ENCODE results near the gene STK32C.

Gene STK32C

GRCh38 chr10:132208462-132209050, 99.2 kb downstream of the STK32C start:
- DNase-seq (ENCODE audit: low read depth) = no peak

- DNase-seq (ENCODE audit: low read depth) = no peak
These were observed 100.0 kb downstream of the STK32C start for GRCh38 chr10:132207536-132208461.

- DNase-seq (ENCODE audit: low read depth) = no peak
These were observed 100.8 kb downstream of the STK32C start for GRCh38 chr10:132206806-132207535.

- DNase-seq (ENCODE audit: low read depth) = no peak
These were observed 101.4 kb downstream of the STK32C start for GRCh38 chr10:132206377-132206745.

- DNase-seq (ENCODE audit: low read depth) = no peak
These were observed 101.9 kb downstream of the STK32C start for GRCh38 chr10:132205650-132206376.

- DNase-seq (ENCODE audit: low read depth) = no peak
These were observed 102.8 kb downstream of the STK32C start for GRCh38 chr10:132204781-132205473.

GRCh38 chr10:132204078-132204780, 103.5 kb downstream of the STK32C start:
- DNase-seq (ENCODE audit: low read depth) = no peak

- DNase-seq (ENCODE audit: low read depth) = no peak
These were observed 104.3 kb downstream of the STK32C start for GRCh38 chr10:132203256-132204077.

GRCh38 chr10:132202070-132202970, 105.4 kb downstream of the STK32C start:
- DNase-seq (ENCODE audit: low read depth) = no peak

- no peak for DNase-seq (ENCODE audit: low read depth)
These were observed 106.4 kb downstream of the STK32C start for GRCh38 chr10:132201111-132201969.

GRCh38 chr10:132200344-132201110, 107.2 kb downstream of the STK32C start:
- no peak for DNase-seq (ENCODE audit: low read depth)

- no peak for DNase-seq (ENCODE audit: low read depth)
These were observed 107.9 kb downstream of the STK32C start for GRCh38 chr10:132199854-132200311.

GRCh38 chr10:132199268-132199853, 108.4 kb downstream of the STK32C start:
- no peak for DNase-seq (ENCODE audit: low read depth)

GRCh38 chr10:132198381-132199181, 109.2 kb downstream of the STK32C start:
- DNase-seq (ENCODE audit: low read depth) = no peak

GRCh38 chr10:132198068-132198370, 109.7 kb downstream of the STK32C start:
- no peak for DNase-seq (ENCODE audit: low read depth)
